ENCODE data around the gene KAT8. TPM values are rescaled to one million over a fixed set of nuclear protein-coding genes. Genes with fewer than 3 reads are reported as not detected.

KAT8 gene
- total RNA-seq, 4 donors from 2014 or later: 61.0 to 83.4 (median 72.6) TPM

Small RNA genes within 50 kb of the gene (small RNA-seq; reads per million reads assigned to genes)
- gene AC009088.4: 0 reads per million in 3 donors
- 0 reads per million in 3 donors for gene NDUFA3P6

Other genes with a start within 250 kb of the KAT8 start
- gene BCL7C, start 223.6 kb upstream of the KAT8 start, total RNA-seq: 10 to 100 TPM; 42.1 to 57.9 (median 45.5) TPM
- 10 to 100 TPM in 2 of 4 donors, 1 to 10 TPM in 2; 6.2 to 18.8 (median 10.9) TPM for gene CTF1, start 221.1 kb upstream of the KAT8 start, total RNA-seq
- gene FBXL19, start 194.1 kb upstream of the KAT8 start, total RNA-seq: 10 to 100 TPM; 12.1 to 28.1 (median 17.7) TPM
- 10 to 100 TPM; 33.0 to 56.5 (median 45.8) TPM for gene ORAI3, start 168.6 kb upstream of the KAT8 start, total RNA-seq
- 10 to 100 TPM in 2 of 4 donors, 1 to 10 TPM in 2; 7.1 to 25.4 (median 9.9) TPM for gene SETD1A, start 159.9 kb upstream of the KAT8 start, total RNA-seq
- 10 to 100 TPM; 15.4 to 33.0 (median 17.9) TPM for gene HSD3B7, start 132.5 kb upstream of the KAT8 start, total RNA-seq
- gene STX1B, start 107.0 kb upstream of the KAT8 start, total RNA-seq: 1 to 10 TPM in 3 of 4 donors, under 1 TPM in 1; 0.92 to 2.6 (median 1.8) TPM
- 10 to 100 TPM; 36.8 to 54.0 (median 41.0) TPM for gene STX4, start 84.1 kb upstream of the KAT8 start, total RNA-seq
- 10 to 100 TPM in 3 of 4 donors, 1 to 10 TPM in 1; 9.6 to 19.3 (median 10.6) TPM for gene ZNF668, start 43.4 kb upstream of the KAT8 start, total RNA-seq
- 10 to 100 TPM; 11.6 to 17.6 (median 15.5) TPM for gene ZNF646, start 43.2 kb upstream of the KAT8 start, total RNA-seq
- 1 to 10 TPM in 3 of 4 donors, under 1 TPM in 1; 0.83 to 2.3 (median 1.2) TPM for gene PRSS53, start 28.7 kb upstream of the KAT8 start, total RNA-seq
- 100 to 1,000 TPM in 2 of 4 donors, 10 to 100 TPM in 2; 81.4 to 122 (median 108) TPM for gene VKORC1, start 22.9 kb upstream of the KAT8 start, total RNA-seq
- gene BCKDK, start 9.3 kb upstream of the KAT8 start, total RNA-seq: 10 to 100 TPM; 34.1 to 73.7 (median 51.4) TPM
- under 1 TPM in 1 of 4 donors, not detected in 3; 0.34 TPM for gene PRSS8, start 18.1 kb downstream of the KAT8 start, total RNA-seq
- gene PRSS36, start 32.4 kb downstream of the KAT8 start, total RNA-seq: 1 to 10 TPM; 2.7 to 8.4 (median 5.1) TPM
- 10 to 100 TPM; 24.0 to 45.1 (median 34.2) TPM for gene FUS, start 62.5 kb downstream of the KAT8 start, total RNA-seq
- 10 to 100 TPM; 14.5 to 28.9 (median 22.9) TPM for gene PYCARD, start 85.1 kb downstream of the KAT8 start, total RNA-seq
- gene TRIM72, start 96.5 kb downstream of the KAT8 start, total RNA-seq: under 1 TPM in 2 of 4 donors, not detected in 2; under 0.01 to 0.84 TPM
- gene PYDC1, start 99.5 kb downstream of the KAT8 start, total RNA-seq: not detected
- gene ITGAM, start 142.3 kb downstream of the KAT8 start, total RNA-seq: 10 to 100 TPM; 12.2 to 25.2 (median 14.9) TPM
- gene ITGAX, start 237.5 kb downstream of the KAT8 start, total RNA-seq: 10 to 100 TPM in 1 of 4 donors, 1 to 10 TPM in 2, under 1 TPM in 1; 0.71 to 11.3 (median 3.4) TPM